Measurements from ENCODE around the gene CABLES1.

The CABLES1 gene

DNA sequence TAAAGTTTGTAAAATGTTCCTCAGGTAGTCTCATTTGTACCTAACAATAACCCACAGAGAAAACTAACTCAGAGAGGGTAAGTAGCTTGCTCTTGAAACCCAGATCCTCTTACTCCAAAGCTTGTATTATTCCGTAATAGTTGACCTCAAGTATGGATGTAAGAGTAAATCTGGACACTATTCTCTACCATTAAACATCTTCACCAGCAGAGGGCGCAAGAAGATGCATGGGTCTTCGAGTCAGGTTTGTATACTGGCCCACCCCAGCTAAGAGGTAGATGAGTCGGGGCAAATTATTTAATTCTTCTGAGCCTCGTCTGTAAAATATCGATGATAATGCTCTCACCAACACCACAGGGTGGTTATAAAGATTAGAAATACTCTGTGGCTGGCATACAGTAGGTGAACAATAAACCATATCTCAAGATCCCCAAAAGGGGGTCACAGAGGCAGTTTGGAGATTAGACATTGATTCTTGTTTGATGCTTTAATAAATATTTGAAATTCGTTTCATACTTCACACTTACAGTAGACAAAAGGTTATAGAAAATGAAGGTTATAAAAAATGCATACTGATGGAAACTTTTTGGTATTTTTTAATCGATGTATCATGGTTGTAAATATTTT lies 3.5 kb upstream of the CABLES1 start:
- Histone ChIP-seq H3K27ac (replicated peaks) (no peak overlapping the region), H3K27me3 (ENCODE audit: insufficient read depth, poor library complexity, severe bottlenecking) (no peaks in the 10 kb centered on the region), H3K4me3 (replicated peaks; ENCODE audit: insufficient read depth, low read length) (no peak overlapping the region)
- DNase-seq (ENCODE audit: low read depth in 1 of 2, low spot score in 1 of 2) = peak; percentile 77 to 82
- TF ChIP-seq, protein P1, sequence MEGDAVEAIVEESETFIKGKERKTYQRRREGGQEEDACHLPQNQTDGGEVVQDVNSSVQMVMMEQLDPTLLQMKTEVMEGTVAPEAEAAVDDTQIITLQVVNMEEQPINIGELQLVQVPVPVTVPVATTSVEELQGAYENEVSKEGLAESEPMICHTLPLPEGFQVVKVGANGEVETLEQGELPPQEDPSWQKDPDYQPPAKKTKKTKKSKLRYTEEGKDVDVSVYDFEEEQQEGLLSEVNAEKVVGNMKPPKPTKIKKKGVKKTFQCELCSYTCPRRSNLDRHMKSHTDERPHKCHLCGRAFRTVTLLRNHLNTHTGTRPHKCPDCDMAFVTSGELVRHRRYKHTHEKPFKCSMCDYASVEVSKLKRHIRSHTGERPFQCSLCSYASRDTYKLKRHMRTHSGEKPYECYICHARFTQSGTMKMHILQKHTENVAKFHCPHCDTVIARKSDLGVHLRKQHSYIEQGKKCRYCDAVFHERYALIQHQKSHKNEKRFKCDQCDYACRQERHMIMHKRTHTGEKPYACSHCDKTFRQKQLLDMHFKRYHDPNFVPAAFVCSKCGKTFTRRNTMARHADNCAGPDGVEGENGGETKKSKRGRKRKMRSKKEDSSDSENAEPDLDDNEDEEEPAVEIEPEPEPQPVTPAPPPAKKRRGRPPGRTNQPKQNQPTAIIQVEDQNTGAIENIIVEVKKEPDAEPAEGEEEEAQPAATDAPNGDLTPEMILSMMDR (IDR thresholded peaks at IDR 0.05; ENCODE audit: insufficient read depth, low read length) = peak; percentile 52
- TF ChIP-seq GABPA (IDR thresholded peaks at IDR 0.05; ENCODE audit: low read depth) = no peak

- no peak for DNase-seq (ENCODE audit: low read depth in 1 of 2, low spot score in 1 of 2)
- no peaks in the 10 kb centered on the region for H3K27me3 ChIP-seq (ENCODE audit: insufficient read depth, poor library complexity, severe bottlenecking)
- TF ChIP-seq SPI1 (IDR thresholded peaks at IDR 0.05; ENCODE audit: borderline replicate concordance, low read depth) = no peak
- TF ChIP-seq POLR2AphosphoS5 (IDR thresholded peaks at IDR 0.05; ENCODE audit: low read depth) = no peak
- TF ChIP-seq, protein P1 (IDR thresholded peaks at IDR 0.05; ENCODE audit: insufficient read depth, low read length) = no peak
- TF ChIP-seq, protein P2, sequence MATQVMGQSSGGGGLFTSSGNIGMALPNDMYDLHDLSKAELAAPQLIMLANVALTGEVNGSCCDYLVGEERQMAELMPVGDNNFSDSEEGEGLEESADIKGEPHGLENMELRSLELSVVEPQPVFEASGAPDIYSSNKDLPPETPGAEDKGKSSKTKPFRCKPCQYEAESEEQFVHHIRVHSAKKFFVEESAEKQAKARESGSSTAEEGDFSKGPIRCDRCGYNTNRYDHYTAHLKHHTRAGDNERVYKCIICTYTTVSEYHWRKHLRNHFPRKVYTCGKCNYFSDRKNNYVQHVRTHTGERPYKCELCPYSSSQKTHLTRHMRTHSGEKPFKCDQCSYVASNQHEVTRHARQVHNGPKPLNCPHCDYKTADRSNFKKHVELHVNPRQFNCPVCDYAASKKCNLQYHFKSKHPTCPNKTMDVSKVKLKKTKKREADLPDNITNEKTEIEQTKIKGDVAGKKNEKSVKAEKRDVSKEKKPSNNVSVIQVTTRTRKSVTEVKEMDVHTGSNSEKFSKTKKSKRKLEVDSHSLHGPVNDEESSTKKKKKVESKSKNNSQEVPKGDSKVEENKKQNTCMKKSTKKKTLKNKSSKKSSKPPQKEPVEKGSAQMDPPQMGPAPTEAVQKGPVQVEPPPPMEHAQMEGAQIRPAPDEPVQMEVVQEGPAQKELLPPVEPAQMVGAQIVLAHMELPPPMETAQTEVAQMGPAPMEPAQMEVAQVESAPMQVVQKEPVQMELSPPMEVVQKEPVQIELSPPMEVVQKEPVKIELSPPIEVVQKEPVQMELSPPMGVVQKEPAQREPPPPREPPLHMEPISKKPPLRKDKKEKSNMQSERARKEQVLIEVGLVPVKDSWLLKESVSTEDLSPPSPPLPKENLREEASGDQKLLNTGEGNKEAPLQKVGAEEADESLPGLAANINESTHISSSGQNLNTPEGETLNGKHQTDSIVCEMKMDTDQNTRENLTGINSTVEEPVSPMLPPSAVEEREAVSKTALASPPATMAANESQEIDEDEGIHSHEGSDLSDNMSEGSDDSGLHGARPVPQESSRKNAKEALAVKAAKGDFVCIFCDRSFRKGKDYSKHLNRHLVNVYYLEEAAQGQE (IDR thresholded peaks at IDR 0.05; ENCODE audit: insufficient replicate concordance, low read depth) = no peak
- TF ChIP-seq GABPA (IDR thresholded peaks at IDR 0.05; ENCODE audit: low read depth) = no peak
- no peak overlapping the region for H3K4me3 ChIP-seq (replicated peaks; ENCODE audit: insufficient read depth, low read length)
- no peak overlapping the region for H3K27ac ChIP-seq (replicated peaks)
Observed at GRCh38 chr18:23133860-23134779, 1.2 kb upstream of the CABLES1 start.

GRCh38 chr18:23135550-23136325 lies 453 bp downstream of the CABLES1 start:
- TF ChIP-seq GABPA (IDR thresholded peaks at IDR 0.05; ENCODE audit: low read depth) = no peak
- TF ChIP-seq, protein P1 (IDR thresholded peaks at IDR 0.05; ENCODE audit: insufficient read depth, low read length) = no peak
- TF ChIP-seq, protein P2 (IDR thresholded peaks at IDR 0.05; ENCODE audit: insufficient replicate concordance, low read depth) = no peak
- TF ChIP-seq SPI1 (IDR thresholded peaks at IDR 0.05; ENCODE audit: borderline replicate concordance, low read depth) = no peak
- no peak; the same call in 1 of the 2 replicates for TF ChIP-seq POLR2AphosphoS5 (IDR thresholded peaks at IDR 0.05; ENCODE audit: low read depth)
- DNase-seq (ENCODE audit: low read depth in 1 of 2, low spot score in 1 of 2) = peak in 1 of 2 experiments; percentile 39
- peak overlapping the region; percentile 61 for H3K4me3 ChIP-seq (replicated peaks; ENCODE audit: insufficient read depth, low read length)
- H3K27me3 ChIP-seq (ENCODE audit: insufficient read depth, poor library complexity, severe bottlenecking) = no peaks in the 10 kb centered on the region
- H3K27ac ChIP-seq (replicated peaks) = peak overlapping the region; percentile 68

Measured in HL-60 (cell line).